GM12878 (cell line): ENCODE measurements around the gene DYNC1I1. TPM values are rescaled to one million over a fixed set of nuclear protein-coding genes. Genes with fewer than 3 reads are reported as not detected.

Experiments used
- BHLHE40 ChIP-seq, 2 experiments: fragments of 450-650 bp in 1 of 2; IDR thresholded peaks; 2 replicates each; pipeline ENCODE4 v1.6.1; 2011 to 2017; ENCODE audit warnings: low read depth in 2 of 2, borderline replicate concordance in 1 of 2, improper control_type of control experiment in 1 of 2, low read length in 1 of 2, mild to moderate bottlenecking in 1 of 2
- CHD2 ChIP-seq: IDR thresholded peaks from 2 replicates; pipeline ENCODE4 v1.6.1; 2011; ENCODE audit warnings: low read depth, low read length, improper control_type of control experiment, borderline replicate concordance
- CREM ChIP-seq: IDR thresholded peaks from 2 replicates; pipeline ENCODE4 v1.6.1; 2014; ENCODE audit warnings: antibody characterized with exemption, low read depth
- ELK1 ChIP-seq: IDR thresholded peaks from 2 replicates; pipeline ENCODE4 v1.6.1; 2012; ENCODE audit warnings: low read depth, low read length, improper control_type of control experiment
- IKZF1 ChIP-seq: fragments of 450-650 bp; conservative IDR thresholded peaks from 2 replicates; pipeline ENCODE4 v1.6.1; 2017; ENCODE audit warnings: antibody characterized with exemption, mild to moderate bottlenecking
- NBN ChIP-seq: fragments of 450-650 bp; IDR thresholded peaks from 2 replicates; pipeline ENCODE4 v1.6.1; 2016
- NR2C2 ChIP-seq: IDR thresholded peaks from 2 replicates; pipeline ENCODE4 v1.6.1; 2011; ENCODE audit warnings: borderline replicate concordance, low read depth; ENCODE audit not compliant: control insufficient read depth, insufficient read length
- PBX3 ChIP-seq: IDR thresholded peaks from 2 replicates; pipeline ENCODE4 v1.6.1; 2011; ENCODE audit warnings: mild to moderate bottlenecking, low read depth, low read length, moderate library complexity; ENCODE audit not compliant: insufficient replicate concordance
- WRNIP1 ChIP-seq: IDR thresholded peaks from 2 replicates; pipeline ENCODE4 v1.6.1; 2011; ENCODE audit warnings: low read depth, low read length, improper control_type of control experiment, borderline replicate concordance
- ZBTB4 ChIP-seq: fragments of 450-650 bp; formaldehyde crosslinking; IDR thresholded peaks from 2 replicates; pipeline ENCODE4 v1.4.0; 2022; ENCODE audit warnings: mild to moderate bottlenecking, moderate library complexity
- polyA plus RNA-seq, 11 experiments: library from polyadenylated mRNA; depleted of rRNA in 4 of 11; unstranded in 6 of 11; stranded (reverse) in 5 of 11; fragments of >200 nt; fragmentation: Nextera tagmentation in 4 of 11; fragmentation: Illumina TruSeq in 1 of 11; extraction: Ambion mirVana in 4 of 11; extraction: Trizol in 1 of 11; gene quantifications; 1 replicate in 1 of 11; 2 replicates in 10 of 11; pipeline versions ENCODE4 v1.2.1 to v1.2.3, GENCODE V29; 2011 to 2016; ENCODE audit warnings: inconsistent platforms in 2 of 11, missing spikeins in 2 of 11, low read depth in 1 of 11
- total RNA-seq, 4 experiments: library from RNA; depleted of rRNA in 3 of 4; stranded (reverse); fragments of >200 nt in 3 of 4; fragmentation: Illumina TruSeq in 1 of 4; extraction: Trizol in 1 of 4; gene quantifications; 2 replicates each; pipeline versions ENCODE4 v1.2.1 to v1.2.3, GENCODE V29; 2013 to 2021

Gene DYNC1I1
- total and polyA plus RNA-seq, 10 of the 15 experiments (the other 5 are each of a cell fraction or from before 2014, with no cell fraction given), result 0.05 to 0.91 (median 0.14) TPM; not detected in 3

GRCh38 chr7:96088579-96088978 is 316.2 kb downstream of the DYNC1I1 start (continued):
- TF ChIP-seq PBX3 (no peak), CREM (no peak), NBN (no peak), ZBTB4 (CRISPR knock-in tag) (no peak), NR2C2 (no peak), CHD2 (no peak), WRNIP1 (no peak), ELK1 (no peak), IKZF1 (no peak), BHLHE40 (IDR thresholded peaks at IDR 0.05; ENCODE audit: borderline replicate concordance in 1 of 2, low read depth in 2 of 2, low read length in 1 of 2) (no peak)
